Measurements from ENCODE around the gene MRPL20. TPM values are rescaled to one million over a fixed set of nuclear protein-coding genes. Genes with fewer than 3 reads are reported as not detected.

Gene MRPL20
- total and polyA plus RNA-seq, 2 donors from 2014 or later: 103 to 221 TPM

GRCh38 chr1:1439546-1440261 lies 32.6 kb upstream of the MRPL20 start:
- FAIRE-seq (no peak), DNase-seq (no peak)
- Histone ChIP-seq H3K4me1 (ENCODE audit: control insufficient read depth in 2 of 3, insufficient read depth in 2 of 3, low read depth in 1 of 3, low read length in 3 of 3) (peaks cover 0 to 34% (median 12%) of the 10 kb centered on the region in 3 donors), H3K36me3 (ENCODE audit: control insufficient read depth in 2 of 3, insufficient read depth in 3 of 3, low read length in 3 of 3) (no peaks in the 10 kb centered on the region), H3K4me3 (ENCODE audit: low read length in 3 of 3) (no peak overlapping the region), H3K27me3 (ENCODE audit: control insufficient read depth, insufficient read depth, low read length) (no peaks in the 10 kb centered on the region), H3K9me3 (ENCODE audit: control insufficient read depth in 2 of 3, insufficient read depth in 1 of 3, low read length in 3 of 3) (no peaks in the 10 kb centered on the region), H3K9ac (ENCODE audit: low read length in 3 of 3) (no peak overlapping the region), H3K27ac (ENCODE audit: low read depth in 2 of 2, low read length in 2 of 2) (no peak overlapping the region)
- TF ChIP-seq, protein P1, sequence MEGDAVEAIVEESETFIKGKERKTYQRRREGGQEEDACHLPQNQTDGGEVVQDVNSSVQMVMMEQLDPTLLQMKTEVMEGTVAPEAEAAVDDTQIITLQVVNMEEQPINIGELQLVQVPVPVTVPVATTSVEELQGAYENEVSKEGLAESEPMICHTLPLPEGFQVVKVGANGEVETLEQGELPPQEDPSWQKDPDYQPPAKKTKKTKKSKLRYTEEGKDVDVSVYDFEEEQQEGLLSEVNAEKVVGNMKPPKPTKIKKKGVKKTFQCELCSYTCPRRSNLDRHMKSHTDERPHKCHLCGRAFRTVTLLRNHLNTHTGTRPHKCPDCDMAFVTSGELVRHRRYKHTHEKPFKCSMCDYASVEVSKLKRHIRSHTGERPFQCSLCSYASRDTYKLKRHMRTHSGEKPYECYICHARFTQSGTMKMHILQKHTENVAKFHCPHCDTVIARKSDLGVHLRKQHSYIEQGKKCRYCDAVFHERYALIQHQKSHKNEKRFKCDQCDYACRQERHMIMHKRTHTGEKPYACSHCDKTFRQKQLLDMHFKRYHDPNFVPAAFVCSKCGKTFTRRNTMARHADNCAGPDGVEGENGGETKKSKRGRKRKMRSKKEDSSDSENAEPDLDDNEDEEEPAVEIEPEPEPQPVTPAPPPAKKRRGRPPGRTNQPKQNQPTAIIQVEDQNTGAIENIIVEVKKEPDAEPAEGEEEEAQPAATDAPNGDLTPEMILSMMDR (IDR thresholded peaks at IDR 0.05; ENCODE audit: borderline replicate concordance, extremely low read depth, insufficient read depth): no peak
- intact Hi-C loops (cut with DNase I): no loop called here

DNA sequence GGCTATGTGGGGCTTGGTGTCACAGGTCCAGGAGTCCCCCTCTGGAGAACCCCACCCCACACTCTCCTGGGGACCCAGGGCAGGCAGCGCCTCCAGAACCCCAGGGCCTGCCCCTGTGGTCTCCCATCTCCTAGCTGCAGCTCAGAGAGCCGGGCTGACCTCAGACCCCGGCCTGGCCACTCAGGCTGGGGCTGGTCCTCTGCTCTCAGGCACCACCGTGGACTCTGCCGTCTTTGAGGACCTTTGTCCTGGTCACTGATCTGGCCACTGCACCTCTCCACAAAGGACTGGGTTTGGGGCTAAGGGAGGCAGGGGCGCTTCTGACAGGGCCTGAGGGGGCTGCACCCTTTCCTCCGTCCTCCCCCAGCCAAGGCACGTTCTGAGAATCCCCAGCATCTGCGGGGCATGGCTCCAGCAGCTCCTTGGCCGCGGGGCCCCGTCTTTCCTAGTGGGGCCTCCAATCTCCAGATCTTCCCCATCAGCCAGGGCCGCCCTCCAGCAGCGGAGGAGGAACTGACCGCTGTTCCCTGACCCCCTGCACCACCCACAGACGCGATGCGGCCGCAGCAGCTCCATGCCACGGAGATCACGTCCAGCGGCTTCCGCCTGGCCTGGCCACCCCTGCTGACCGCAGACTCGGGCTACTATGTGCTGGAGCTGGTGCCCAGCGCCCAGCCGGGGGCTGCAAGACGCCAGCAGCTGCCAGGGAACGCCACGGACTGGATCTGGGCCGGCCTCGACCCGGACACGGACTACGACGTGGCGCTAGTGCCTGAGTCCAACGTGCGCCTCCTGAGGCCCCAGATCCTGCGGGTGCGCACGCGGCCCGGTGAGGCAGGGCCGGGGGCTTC lies 31.7 kb upstream of the MRPL20 start:
- no peaks in the 10 kb centered on the region for H3K36me3 ChIP-seq (ENCODE audit: control insufficient read depth in 2 of 3, insufficient read depth in 3 of 3, low read length in 3 of 3)
- H3K4me3 ChIP-seq (ENCODE audit: low read length in 3 of 3): peak overlapping the region in 1 of 3 donors; percentile 32
- no peak for FAIRE-seq
- peaks cover 0 to 39% (median 12%) of the 10 kb centered on the region in 3 donors for H3K4me1 ChIP-seq (ENCODE audit: control insufficient read depth in 2 of 3, insufficient read depth in 2 of 3, low read depth in 1 of 3, low read length in 3 of 3)
- H3K9me3 ChIP-seq (ENCODE audit: control insufficient read depth in 2 of 3, insufficient read depth in 1 of 3, low read length in 3 of 3): no peaks in the 10 kb centered on the region
- peak overlapping the region in 1 of 3 donors; percentile 55 for H3K9ac ChIP-seq (ENCODE audit: low read length in 3 of 3)
- TF ChIP-seq, protein P1 (IDR thresholded peaks at IDR 0.05; ENCODE audit: borderline replicate concordance, extremely low read depth, insufficient read depth): no peak
- no peaks in the 10 kb centered on the region for H3K27me3 ChIP-seq (ENCODE audit: control insufficient read depth, insufficient read depth, low read length)
- H3K27ac ChIP-seq (ENCODE audit: low read depth in 2 of 2, low read length in 2 of 2): no peak overlapping the region
- peak in 1 of 5 donors; percentile 75 for DNase-seq
- intact Hi-C loops (cut with DNase I): no loop called here

DNA sequence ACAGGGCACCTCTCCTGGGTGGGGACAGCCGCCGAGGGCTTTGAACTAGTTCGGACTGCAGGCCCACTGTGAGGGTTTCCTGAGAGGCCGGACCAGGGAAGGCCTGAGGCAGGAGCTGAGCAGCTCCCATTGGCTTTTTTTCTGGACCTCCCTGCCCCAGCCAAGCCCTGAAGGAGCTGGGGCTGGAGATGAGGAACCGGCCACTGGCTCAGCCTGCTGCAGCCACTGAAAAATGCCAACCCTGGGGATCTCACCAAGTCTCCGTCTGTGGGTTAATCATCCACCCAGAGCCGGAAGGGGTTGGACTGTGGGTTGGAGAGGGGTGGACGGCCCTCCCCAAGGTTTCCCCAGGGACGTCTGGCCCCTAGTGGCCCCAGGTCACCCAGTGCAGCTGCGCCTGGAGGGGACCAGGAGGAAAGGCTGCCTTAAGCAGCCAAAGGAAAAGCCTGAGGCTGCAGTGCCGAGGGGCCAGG lies 30.8 kb upstream of the MRPL20 start:
- intact Hi-C loops (cut with DNase I): no loop called here
- Histone ChIP-seq H3K4me1 (ENCODE audit: control insufficient read depth in 2 of 3, insufficient read depth in 2 of 3, low read depth in 1 of 3, low read length in 3 of 3) (peaks cover 0 to 47% (median 12%) of the 10 kb centered on the region in 3 donors), H3K27me3 (ENCODE audit: control insufficient read depth, insufficient read depth, low read length) (no peaks in the 10 kb centered on the region), H3K36me3 (ENCODE audit: control insufficient read depth in 2 of 3, insufficient read depth in 3 of 3, low read length in 3 of 3) (no peaks in the 10 kb centered on the region), H3K9me3 (ENCODE audit: control insufficient read depth in 2 of 3, insufficient read depth in 1 of 3, low read length in 3 of 3) (no peaks in the 10 kb centered on the region), H3K27ac (ENCODE audit: low read depth in 2 of 2, low read length in 2 of 2) (peak overlapping the region in 1 of 2 donors; percentile 45), H3K4me3 (ENCODE audit: low read length in 3 of 3) (peak overlapping the region in 1 of 3 donors; percentile 32), H3K9ac (ENCODE audit: low read length in 3 of 3) (peak overlapping the region in 1 of 3 donors; percentile 55)
- TF ChIP-seq, protein P1 (IDR thresholded peaks at IDR 0.05; ENCODE audit: borderline replicate concordance, extremely low read depth, insufficient read depth): no peak
- peak; percentile 82 to 88 (median 87) for DNase-seq
- FAIRE-seq: no peak

Data from kidney (tissue), 14 donors.